Neural cell (in vitro differentiated cells): ENCODE measurements around the gene SLC12A8. TPM values are rescaled to one million over a fixed set of nuclear protein-coding genes. Genes with fewer than 3 reads are reported as not detected.

Source experiments
- H2AFZ ChIP-seq: fragments of 200-600, 300-800 bp; sonication (generic), shearing (Covaris generic); 2 replicates; pipeline ENCODE4 v1.6.0; 2014; ENCODE audit warnings: low read depth, mild to moderate bottlenecking, antibody characterized with exemption, low read length, moderate library complexity
- H3F3A ChIP-seq: fragments of 200-600 bp; shearing (Covaris generic); 2 replicates; pipeline ENCODE4 v1.6.1; 2016; ENCODE audit warnings: mild to moderate bottlenecking, moderate library complexity, mixed read lengths, antibody characterized with exemption, low read length; ENCODE audit not compliant: insufficient read depth, poor library complexity, severe bottlenecking
- H3K27ac ChIP-seq: fragments of 200-600, 300-800 bp; sonication (generic), shearing (Covaris generic); 2 replicates; pipeline ENCODE4 v1.5.1; 2014; ENCODE audit warnings: mild to moderate bottlenecking, low read length, moderate library complexity
- H3K27me3 ChIP-seq: fragments of 300-800, 200-600 bp; sonication (generic), shearing (Covaris generic); 2 replicates; pipeline ENCODE4 v1.6.0; 2014; ENCODE audit warnings: mild to moderate bottlenecking, low read depth, low read length, moderate library complexity; ENCODE audit not compliant: insufficient read depth
- H3K36me3 ChIP-seq: fragments of 300-800, 200-600 bp; sonication (generic), shearing (Covaris generic); 2 replicates; pipeline ENCODE4 v1.5.1; 2014; ENCODE audit warnings: mild to moderate bottlenecking, antibody characterized with exemption, low read length, moderate library complexity; ENCODE audit not compliant: insufficient read depth
- H3K4me2 ChIP-seq: fragments of 300-800, 200-600 bp; sonication (generic), shearing (Covaris generic); 2 replicates; pipeline ENCODE4 v1.6.0; 2014; ENCODE audit warnings: mild to moderate bottlenecking, low read length
- H3K4me3 ChIP-seq: fragments of 300-800, 200-600 bp; sonication (generic), shearing (Covaris generic); 2 replicates; pipeline ENCODE4 v1.5.1; 2014; ENCODE audit warnings: mild to moderate bottlenecking, low read length, moderate library complexity
- H3K79me2 ChIP-seq: fragments of 200-600 bp; shearing (Covaris generic); replicated peaks from 2 replicates; pipeline ENCODE4 v1.6.0; 2014; ENCODE audit warnings: mild to moderate bottlenecking, low read length, moderate library complexity; ENCODE audit not compliant: insufficient read depth
- H3K9ac ChIP-seq: fragments of 300-800, 200-600 bp; sonication (generic), shearing (Covaris generic); 2 replicates; pipeline ENCODE4 v1.6.1; 2016; ENCODE audit warnings: mild to moderate bottlenecking, low read length, mixed read lengths
- H3K9me2 ChIP-seq: fragments of 200-600 bp; shearing (Covaris generic); 2 replicates; pipeline ENCODE4 v1.6.1; 2016; ENCODE audit warnings: mild to moderate bottlenecking, low read length, mixed read lengths; ENCODE audit not compliant: insufficient read depth
- H3K9me3 ChIP-seq: fragments of 200-600, 300-800 bp; sonication (generic), shearing (Covaris generic); 2 replicates; pipeline ENCODE4 v1.6.1; 2016; ENCODE audit warnings: mild to moderate bottlenecking, mixed run types, low read length, moderate library complexity, mixed read lengths
- H4K20me1 ChIP-seq: fragments of 200-600 bp; shearing (Covaris generic); 2 replicates; pipeline ENCODE4 v1.6.1; 2016; ENCODE audit warnings: mild to moderate bottlenecking, mixed run types; ENCODE audit not compliant: insufficient read depth
- EP300 ChIP-seq: fragments of 450-650 bp; conservative IDR thresholded peaks from 2 replicates; pipeline ENCODE4 v1.6.1; 2014; ENCODE audit warnings: antibody characterized with exemption, mild to moderate bottlenecking, moderate library complexity; ENCODE audit not compliant: poor library complexity, severe bottlenecking
- EZH2 ChIP-seq: fragments of 200-600, 300-800 bp; shearing (Covaris generic), sonication (generic); IDR thresholded peaks from 2 replicates; pipeline ENCODE4 v1.6.1; 2014; ENCODE audit warnings: antibody characterized with exemption, low read length, borderline replicate concordance, mild to moderate bottlenecking; ENCODE audit not compliant: insufficient read depth, poor library complexity, severe bottlenecking
- MXI1 ChIP-seq: fragments of 450-650 bp; conservative IDR thresholded peaks from 2 replicates; pipeline ENCODE4 v1.6.1; 2014; ENCODE audit warnings: antibody characterized with exemption, mild to moderate bottlenecking; ENCODE audit not compliant: poor library complexity, severe bottlenecking
- POLR2AphosphoS5 ChIP-seq: IDR thresholded peaks from 2 replicates; pipeline ENCODE4 v1.6.1; 2012
- RAD21 ChIP-seq: fragments of 450-650 bp; conservative IDR thresholded peaks from 2 replicates; pipeline ENCODE4 v1.6.1; 2014; ENCODE audit warnings: antibody characterized with exemption, mild to moderate bottlenecking, moderate library complexity
- SMC3 ChIP-seq: fragments of 450-650 bp; conservative IDR thresholded peaks from 2 replicates; pipeline ENCODE4 v1.6.1; 2014; ENCODE audit warnings: antibody characterized with exemption, mild to moderate bottlenecking, moderate library complexity; ENCODE audit not compliant: poor library complexity
- TAF1 ChIP-seq: IDR thresholded peaks from 2 replicates; pipeline ENCODE4 v1.6.1; 2012; ENCODE audit warnings: low read depth
- polyA plus RNA-seq: library from polyadenylated mRNA; depleted of rRNA; stranded (reverse); fragments of >200 nt; gene quantifications from 2 replicates; pipeline ENCODE4 v1.2.3, GENCODE V29; 2014
- TF ChIP-seq, protein P1 (sequence below): IDR thresholded peaks from 2 replicates; pipeline ENCODE4 v1.6.1; 2012; ENCODE audit warnings: borderline replicate concordance
- TF ChIP-seq, protein P2 (sequence below): fragments of 450-650 bp; IDR thresholded peaks from 2 replicates; pipeline ENCODE4 v1.5.1; 2014; ENCODE audit warnings: antibody characterized with exemption, mild to moderate bottlenecking, moderate library complexity; ENCODE audit not compliant: poor library complexity, severe bottlenecking

SLC12A8 gene
- polyA plus RNA-seq, 1 donor from 2014 or later, result 4.6 TPM

DNA sequence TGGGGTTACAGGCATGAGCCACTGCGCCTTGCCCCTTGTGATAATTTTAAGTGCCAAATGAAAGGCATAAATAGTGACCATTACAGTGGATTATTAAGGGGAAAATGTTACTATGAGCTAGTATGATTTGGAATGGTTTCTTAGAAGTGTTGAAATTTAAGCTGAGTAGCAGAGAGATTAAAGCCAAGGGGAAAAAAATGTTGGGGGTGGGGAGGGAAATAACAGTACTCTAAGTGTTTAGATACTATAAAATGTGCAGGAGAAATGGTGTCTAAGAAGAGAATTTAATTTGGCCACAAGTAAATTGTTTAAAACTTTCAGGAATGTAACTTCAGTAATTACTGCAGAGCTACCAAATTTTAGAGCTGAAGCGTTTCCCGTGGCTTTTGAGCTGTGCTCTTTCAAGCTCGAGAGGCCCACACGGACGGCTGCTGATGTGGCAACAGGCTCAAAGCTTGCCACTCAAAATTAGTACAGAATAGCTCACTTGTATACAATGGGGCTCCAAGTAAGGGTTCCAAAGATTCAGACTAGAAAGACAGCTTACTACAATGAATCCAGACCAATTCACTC lies 23.9 kb upstream of the SLC12A8 start:
- no peaks in the 10 kb centered on the region for H3F3A ChIP-seq
- no peak overlapping the region for H3K4me2 ChIP-seq
- H3K9me3 ChIP-seq, result no peaks in the 10 kb centered on the region
- no peaks in the 10 kb centered on the region for H3K79me2 ChIP-seq
- no peak overlapping the region for H3K27ac ChIP-seq
- H3K9ac ChIP-seq, result no peak overlapping the region
- H3K36me3 ChIP-seq, result no peaks in the 10 kb centered on the region
- TF ChIP-seq, protein P1, sequence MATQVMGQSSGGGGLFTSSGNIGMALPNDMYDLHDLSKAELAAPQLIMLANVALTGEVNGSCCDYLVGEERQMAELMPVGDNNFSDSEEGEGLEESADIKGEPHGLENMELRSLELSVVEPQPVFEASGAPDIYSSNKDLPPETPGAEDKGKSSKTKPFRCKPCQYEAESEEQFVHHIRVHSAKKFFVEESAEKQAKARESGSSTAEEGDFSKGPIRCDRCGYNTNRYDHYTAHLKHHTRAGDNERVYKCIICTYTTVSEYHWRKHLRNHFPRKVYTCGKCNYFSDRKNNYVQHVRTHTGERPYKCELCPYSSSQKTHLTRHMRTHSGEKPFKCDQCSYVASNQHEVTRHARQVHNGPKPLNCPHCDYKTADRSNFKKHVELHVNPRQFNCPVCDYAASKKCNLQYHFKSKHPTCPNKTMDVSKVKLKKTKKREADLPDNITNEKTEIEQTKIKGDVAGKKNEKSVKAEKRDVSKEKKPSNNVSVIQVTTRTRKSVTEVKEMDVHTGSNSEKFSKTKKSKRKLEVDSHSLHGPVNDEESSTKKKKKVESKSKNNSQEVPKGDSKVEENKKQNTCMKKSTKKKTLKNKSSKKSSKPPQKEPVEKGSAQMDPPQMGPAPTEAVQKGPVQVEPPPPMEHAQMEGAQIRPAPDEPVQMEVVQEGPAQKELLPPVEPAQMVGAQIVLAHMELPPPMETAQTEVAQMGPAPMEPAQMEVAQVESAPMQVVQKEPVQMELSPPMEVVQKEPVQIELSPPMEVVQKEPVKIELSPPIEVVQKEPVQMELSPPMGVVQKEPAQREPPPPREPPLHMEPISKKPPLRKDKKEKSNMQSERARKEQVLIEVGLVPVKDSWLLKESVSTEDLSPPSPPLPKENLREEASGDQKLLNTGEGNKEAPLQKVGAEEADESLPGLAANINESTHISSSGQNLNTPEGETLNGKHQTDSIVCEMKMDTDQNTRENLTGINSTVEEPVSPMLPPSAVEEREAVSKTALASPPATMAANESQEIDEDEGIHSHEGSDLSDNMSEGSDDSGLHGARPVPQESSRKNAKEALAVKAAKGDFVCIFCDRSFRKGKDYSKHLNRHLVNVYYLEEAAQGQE, result no peak
- TF ChIP-seq, protein P2, sequence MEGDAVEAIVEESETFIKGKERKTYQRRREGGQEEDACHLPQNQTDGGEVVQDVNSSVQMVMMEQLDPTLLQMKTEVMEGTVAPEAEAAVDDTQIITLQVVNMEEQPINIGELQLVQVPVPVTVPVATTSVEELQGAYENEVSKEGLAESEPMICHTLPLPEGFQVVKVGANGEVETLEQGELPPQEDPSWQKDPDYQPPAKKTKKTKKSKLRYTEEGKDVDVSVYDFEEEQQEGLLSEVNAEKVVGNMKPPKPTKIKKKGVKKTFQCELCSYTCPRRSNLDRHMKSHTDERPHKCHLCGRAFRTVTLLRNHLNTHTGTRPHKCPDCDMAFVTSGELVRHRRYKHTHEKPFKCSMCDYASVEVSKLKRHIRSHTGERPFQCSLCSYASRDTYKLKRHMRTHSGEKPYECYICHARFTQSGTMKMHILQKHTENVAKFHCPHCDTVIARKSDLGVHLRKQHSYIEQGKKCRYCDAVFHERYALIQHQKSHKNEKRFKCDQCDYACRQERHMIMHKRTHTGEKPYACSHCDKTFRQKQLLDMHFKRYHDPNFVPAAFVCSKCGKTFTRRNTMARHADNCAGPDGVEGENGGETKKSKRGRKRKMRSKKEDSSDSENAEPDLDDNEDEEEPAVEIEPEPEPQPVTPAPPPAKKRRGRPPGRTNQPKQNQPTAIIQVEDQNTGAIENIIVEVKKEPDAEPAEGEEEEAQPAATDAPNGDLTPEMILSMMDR, result no peak
- TF ChIP-seq MXI1 (no peak), EP300 (no peak), SMC3 (no peak), TAF1 (no peak), RAD21 (no peak)
- no peak overlapping the region for H3K4me3 ChIP-seq
- no peaks in the 10 kb centered on the region for H4K20me1 ChIP-seq
- H3K27me3 ChIP-seq, result no peaks in the 10 kb centered on the region
- no peaks in the 10 kb centered on the region for H3K9me2 ChIP-seq
- no peak overlapping the region for H2AFZ ChIP-seq

DNA sequence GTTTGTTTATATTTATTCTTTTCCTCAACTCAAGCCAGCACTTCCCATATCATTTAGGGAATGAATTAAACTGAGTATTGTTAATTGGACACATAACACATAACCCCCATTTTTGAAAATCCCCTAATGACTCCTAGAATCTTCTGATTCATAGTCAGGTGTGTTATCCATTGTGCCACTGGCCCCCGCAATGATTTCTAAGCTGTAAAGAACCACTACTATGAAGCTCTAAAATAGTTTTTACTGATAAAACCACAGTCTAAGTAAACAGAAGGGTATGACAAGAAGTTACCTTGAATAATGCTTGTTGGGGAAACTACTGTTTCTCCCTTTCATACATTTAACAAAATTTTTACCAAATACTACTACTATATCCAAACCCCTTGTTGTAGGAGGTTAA lies 22.3 kb upstream of the SLC12A8 start:
- Histone ChIP-seq H3K9me2 (no peaks in the 10 kb centered on the region), H3K36me3 (no peaks in the 10 kb centered on the region)
- no peak for TF ChIP-seq SMC3
- TF ChIP-seq RAD21, result no peak
- no peak for TF ChIP-seq EZH2
- TF ChIP-seq POLR2AphosphoS5, result no peak
- no peak for TF ChIP-seq MXI1
- TF ChIP-seq, protein P2, result no peak

More for the DNA sequence above, 22.3 kb upstream of the SLC12A8 start:
- Histone ChIP-seq H3K79me2 (no peaks in the 10 kb centered on the region), H3K4me2 (no peak overlapping the region), H3F3A (no peaks in the 10 kb centered on the region), H4K20me1 (no peaks in the 10 kb centered on the region), H3K4me3 (no peak overlapping the region), H3K9me3 (no peaks in the 10 kb centered on the region), H3K27me3 (no peaks in the 10 kb centered on the region), H3K27ac (no peak overlapping the region), H2AFZ (no peak overlapping the region), H3K9ac (no peak overlapping the region)
